HG03432 (cell line): ENCODE results near the gene APBA2.
"Not testable (repeated sequence)": the region's sequence is repeated elsewhere in the genome, so short reads cannot be mapped to it uniquely, and the experiment has no call there.

Experiments
- ATAC-seq: cut with Tn5 transposase; IDR thresholded peaks from one replicate; pipeline ENCODE4 v1.9.1; 2021; ENCODE audit warnings: mild to moderate bottlenecking, moderate library complexity; ENCODE audit not compliant: unreplicated experiment

Gene APBA2

GRCh38 chr15:29142129-29142747 lies 256.5 kb downstream of the APBA2 start:
- ATAC-seq, result peak; percentile 46

- ATAC-seq, result no peak
Measured at GRCh38 chr15:29143293-29143692, 257.5 kb downstream of the APBA2 start.

- no peak for ATAC-seq
Measured at GRCh38 chr15:29143909-29144635, 258.3 kb downstream of the APBA2 start.

GRCh38 chr15:29149738-29150075 lies 263.9 kb downstream of the APBA2 start:
- no peak for ATAC-seq

- no peak for ATAC-seq
Measured at GRCh38 chr15:29150515-29151483, 265.0 kb downstream of the APBA2 start.

- ATAC-seq, result no peak
Measured at GRCh38 chr15:29151484-29151857, 265.7 kb downstream of the APBA2 start.

GRCh38 chr15:29156521-29156920 lies 270.7 kb downstream of the APBA2 start:
- ATAC-seq, result no peak

- no peak for ATAC-seq
Measured at GRCh38 chr15:29159771-29160455, 274.1 kb downstream of the APBA2 start.

GRCh38 chr15:29162411-29162810 lies 276.6 kb downstream of the APBA2 start:
- no peak for ATAC-seq

- ATAC-seq, result not testable (repeated sequence)
Measured at GRCh38 chr15:29167122-29167521, 281.3 kb downstream of the APBA2 start.
